Activated CD4-positive, CD25-positive, alpha-beta regulatory T cell (primary cell): ENCODE results near the gene PIM3.

Experiments used
- DNase-seq, 4 experiments: peaks; one replicate each; lab custom pipeline; 2025; lab: John Stamatoyannopoulos, UW

Gene PIM3

DNA sequence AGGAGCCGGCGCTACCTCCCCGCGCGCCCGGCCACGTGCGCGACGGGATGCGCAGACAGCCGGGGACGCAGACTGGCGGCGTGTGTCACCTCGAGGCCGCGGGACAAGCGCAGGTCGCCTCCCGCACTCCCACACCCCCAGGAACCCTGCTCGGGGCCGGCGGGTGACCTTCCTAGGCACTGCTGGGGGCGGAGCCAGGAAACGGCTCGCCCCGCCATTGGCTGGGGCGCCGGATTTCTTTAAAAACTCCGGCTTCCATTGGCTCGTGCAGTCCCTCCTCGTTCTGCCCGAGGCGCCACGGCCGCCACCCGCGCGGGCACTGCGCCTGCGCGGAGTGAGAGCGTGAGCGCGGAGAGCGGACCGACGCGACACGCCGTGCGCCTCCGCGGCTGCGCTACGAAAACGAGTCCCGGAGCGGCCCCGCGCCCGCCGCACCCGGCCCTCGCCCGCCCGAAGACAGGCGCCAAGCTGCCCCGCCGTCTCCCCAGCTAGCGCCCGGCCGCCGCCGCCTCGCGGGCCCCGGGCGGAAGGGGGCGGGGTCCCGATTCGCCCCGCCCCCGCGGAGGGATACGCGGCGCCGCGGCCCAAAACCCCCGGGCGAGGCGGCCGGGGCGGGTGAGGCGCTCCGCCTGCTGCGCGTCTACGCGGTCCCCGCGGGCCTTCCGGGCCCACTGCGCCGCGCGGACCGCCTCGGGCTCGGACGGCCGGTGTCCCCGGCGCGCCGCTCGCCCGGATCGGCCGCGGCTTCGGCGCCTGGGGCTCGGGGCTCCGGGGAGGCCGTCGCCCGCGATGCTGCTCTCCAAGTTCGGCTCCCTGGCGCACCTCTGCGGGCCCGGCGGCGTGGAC lies at the start of gene PIM3:
PIM3 (plus strand) TSS at position 614 of the 846 bp plus-strand sequence; CDS start at position 790, 176 bp downstream.
- DNase-seq: peak; percentile 76 to 89 (median 82)

DNA sequence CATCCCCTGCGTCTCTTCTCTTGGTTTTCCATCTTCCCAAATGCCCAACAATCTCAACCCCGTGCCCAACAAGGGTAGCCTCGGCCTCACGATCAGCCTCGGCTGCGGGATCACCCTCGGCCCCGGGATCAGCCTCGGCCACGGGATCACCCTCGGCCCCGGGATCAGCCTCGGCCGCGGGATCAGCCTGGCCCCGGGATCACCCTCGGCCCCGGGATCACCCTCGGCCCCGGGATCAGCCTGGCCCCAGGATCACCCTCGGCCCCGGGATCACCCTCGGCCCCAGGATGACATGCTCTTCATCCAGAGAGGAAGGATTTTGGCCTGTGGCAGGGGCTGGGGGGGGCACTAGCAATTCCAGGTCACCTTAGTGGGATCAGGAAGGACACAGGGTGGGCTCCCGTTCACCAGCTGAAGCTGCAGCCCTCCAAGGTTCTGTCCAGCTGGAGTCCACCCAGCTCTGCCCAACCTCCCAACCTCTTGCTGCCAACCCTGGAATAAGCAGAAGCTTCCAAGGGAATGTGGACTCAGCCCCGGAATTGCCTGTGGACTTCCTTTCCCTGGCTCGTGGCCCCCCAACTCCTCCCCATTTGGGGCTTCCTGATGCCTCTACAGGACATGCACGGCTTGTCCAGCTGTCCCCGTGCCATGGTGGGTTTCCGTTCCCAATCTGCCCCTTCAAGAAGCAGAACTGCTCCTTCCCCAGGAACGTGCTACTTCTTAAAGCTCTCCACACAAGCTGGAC lies 48.5 kb upstream of the PIM3 start:
- DNase-seq: no peak

DNA sequence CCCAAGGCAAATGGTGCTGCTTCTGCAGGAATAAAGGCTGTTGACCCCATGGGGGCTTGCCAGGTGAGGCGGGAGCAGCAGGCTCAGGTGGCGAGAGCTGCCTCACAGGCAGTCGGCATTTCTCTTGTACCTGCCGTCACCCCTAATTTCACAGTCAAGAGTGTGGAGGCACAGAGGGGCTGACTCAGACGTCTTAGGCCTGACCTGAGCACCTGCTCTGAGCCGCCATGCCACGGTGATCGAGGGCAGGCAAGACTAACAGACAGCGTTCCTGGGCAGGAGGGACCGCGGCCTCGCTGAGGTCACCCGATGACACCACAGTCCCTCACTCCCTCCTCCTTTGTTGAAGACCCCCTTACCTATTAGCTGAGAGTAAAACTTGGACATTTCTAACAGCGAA lies 47.5 kb upstream of the PIM3 start:
- DNase-seq: no peak

DNA sequence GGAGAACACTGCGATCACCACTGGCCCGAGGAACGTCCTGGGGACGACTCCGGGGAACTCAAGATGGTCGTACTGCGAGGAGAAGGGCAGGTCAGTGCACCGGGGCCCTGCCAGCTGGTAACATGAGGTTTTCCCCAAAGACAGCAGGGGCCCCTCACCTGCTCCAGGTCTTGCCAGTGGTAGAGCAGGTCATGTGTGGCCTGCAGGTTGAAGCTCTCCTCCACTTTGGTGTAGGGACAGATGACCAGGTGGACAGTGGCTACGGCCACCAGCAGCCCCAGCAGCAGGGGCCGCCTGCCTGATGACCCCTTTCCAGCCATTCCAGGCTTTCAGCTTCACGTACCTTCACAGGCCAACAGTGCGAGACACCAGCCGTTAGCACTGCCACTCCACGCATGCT lies 47.1 kb upstream of the PIM3 start:
- no peak for DNase-seq

DNA sequence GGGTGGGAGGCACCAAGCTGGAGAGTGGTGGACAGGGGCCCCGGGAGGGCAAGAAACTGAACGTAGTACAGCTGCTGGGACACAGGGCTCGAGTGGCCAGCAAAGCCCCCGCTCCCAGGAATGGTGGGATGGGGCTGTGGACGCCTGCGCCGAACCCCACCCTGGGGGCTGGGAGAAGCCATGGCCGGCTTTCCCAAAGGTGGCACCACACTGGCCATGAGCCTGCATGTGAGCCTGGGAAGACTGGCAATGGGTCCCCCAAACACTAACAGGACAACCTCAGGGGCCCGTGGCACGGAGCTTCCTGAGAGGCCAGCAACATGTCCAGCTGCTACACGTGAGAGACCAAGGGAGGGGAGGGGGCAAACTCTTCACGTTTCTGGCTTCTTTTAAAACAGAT lies 46.3 kb upstream of the PIM3 start:
- DNase-seq: no peak

DNA sequence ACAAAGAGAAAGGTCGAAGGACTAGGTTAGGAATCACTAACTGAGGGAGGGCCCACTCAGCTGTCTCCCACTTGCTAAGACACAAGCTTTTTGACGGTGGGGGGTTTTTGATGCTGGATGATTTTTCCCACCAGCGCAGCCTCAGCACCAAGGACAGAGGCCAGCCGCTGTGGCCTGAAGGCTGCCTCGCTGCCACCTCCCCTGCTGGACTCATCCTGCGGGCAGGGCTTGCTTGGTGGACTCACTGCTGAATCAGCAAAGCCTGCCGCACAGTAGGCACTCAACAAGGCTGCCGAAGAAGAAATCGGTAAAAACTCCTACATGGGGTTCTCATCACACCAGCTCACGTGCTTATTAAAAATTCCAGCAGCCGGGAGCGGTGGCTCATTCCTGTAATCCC lies 45.0 kb upstream of the PIM3 start:
- no peak for DNase-seq

DNA sequence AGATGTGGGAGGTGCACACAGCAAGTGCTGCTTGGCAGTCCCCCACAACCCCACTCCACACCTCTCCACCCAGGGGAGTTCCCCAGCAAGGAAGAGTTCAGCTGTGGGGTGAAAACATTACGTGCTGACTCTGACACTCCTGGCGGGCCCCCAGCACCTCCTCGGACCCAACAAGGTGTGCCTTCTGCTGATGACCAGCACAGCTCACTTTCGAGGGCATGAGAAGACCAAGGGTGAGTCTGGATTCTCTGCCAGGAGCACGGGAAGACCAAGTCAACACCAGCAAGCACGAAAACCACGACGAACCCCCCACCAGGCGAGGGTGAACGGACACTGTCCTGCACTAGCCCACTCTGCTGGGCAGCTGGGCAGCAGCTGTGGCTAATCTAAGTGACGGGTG lies 43.7 kb upstream of the PIM3 start:
- no peak for DNase-seq

DNA sequence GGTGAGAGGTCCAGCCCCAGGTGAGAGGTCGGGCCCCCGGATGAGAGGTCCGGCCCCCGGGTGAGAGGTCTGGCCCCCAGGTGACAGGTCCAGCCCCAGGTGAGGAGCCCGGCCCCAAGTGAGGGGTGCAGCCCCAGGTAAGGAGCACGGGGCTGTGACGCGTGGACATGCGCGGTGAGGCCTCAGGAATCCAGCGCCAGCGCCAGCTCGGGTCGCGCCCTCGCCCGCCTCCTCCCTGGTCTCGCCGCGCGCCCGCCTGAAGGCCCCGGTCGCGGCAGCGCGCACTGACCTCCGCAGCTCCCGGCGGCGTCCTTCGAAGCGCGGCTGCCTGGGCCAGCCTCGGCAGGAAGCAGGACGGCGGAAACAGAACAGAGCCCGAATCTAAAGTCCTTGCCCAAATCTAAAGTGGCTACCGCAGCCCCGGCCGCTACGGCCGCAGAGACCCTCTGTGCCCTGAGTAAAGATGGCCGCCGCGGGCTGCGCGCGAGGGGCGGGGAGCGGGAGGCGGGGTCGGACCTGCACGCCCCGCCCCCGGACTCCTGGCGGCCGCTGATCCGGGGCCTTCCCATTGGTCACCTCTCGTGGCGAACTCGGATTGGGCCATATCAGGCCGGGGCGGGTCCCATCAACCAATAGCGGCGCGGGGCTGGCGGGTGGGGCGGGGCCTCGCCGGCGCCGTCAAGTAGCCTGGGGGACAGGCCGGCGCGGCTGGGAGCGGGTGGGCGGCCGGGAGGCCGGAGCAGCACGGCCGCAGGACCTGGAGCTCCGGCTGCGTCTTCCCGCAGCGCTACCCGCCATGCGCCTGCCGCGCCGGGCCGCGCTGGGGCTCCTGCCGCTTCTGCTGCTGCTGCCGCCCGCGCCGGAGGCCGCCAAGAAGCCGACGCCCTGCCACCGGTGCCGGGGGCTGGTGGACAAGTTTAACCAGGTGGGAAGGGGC lies 42.3 kb upstream of the PIM3 start, which contains the start of the genes ALG12 and CRELD2:
ALG12 (minus strand) TSS at position 465 of the 937 bp plus-strand sequence. CDS start 4,673 bp downstream, outside the sequence.
CRELD2 (plus strand) TSS at position 661 of the 937 bp plus-strand sequence; CDS start at position 797, 136 bp downstream.
- peak; percentile 96 to 97 (median 96) for DNase-seq

DNA sequence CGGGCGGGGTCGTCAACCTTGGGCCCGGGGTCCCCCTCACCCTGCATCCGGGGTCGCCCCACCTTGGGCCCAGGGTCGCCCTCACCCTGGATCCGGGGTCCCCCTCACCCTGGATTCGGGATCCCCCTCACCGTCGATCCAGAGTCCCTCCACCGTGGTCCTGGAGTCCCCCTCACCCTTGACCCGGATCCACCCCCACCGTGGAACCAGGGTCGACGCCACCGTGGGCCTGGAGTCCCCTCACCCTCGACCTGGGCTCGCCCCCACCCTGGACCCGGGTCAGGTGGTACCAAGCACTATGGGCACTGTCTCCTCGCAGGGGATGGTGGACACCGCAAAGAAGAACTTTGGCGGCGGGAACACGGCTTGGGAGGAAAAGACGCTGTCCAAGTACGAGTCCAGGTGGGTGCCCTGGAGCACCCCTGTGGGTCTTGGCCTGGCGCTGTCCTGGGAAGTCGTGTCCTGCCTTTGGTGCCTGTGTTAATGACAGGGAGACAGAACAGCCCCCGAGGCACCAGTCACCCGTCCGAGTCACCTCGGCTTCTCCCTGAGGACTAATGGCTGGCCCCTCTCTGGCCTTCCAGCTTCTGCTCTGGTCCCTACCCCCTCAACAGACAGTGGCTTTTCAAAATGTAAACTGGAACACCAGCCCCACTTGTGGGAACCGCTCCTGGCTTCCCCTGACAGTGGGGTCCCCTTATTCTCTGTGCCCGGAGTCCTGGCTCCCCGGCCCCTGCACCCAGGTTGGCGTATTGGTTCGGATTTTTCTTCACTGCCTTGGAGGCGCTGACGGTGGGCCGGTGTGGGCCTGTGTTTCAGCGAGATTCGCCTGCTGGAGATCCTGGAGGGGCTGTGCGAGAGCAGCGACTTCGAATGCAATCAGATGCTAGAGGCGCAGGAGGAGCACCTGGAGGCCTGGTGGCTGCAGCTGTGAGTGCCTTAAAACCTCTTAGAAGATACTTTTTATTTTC lies 41.4 kb upstream of the PIM3 start:
- no peak for DNase-seq

DNA sequence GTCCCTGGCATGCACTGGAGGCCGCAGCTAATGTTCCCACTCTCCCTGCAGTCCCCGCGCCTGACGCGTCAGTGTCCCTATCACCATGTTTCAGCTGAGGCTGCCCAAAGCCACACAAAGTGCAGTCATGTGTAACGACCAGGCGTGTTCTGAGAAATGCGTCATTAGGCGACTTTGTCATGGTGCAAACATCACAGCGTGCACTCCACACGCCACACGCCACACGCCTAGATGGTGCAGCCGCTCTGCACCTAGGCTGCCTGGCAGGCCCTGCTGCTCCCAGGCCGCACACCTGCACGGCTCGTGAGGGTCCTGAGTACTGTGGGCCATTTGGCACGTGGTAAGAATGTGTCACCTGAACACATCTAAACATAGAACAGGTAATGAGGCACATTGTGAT lies 39.7 kb upstream of the PIM3 start:
- no peak for DNase-seq

DNA sequence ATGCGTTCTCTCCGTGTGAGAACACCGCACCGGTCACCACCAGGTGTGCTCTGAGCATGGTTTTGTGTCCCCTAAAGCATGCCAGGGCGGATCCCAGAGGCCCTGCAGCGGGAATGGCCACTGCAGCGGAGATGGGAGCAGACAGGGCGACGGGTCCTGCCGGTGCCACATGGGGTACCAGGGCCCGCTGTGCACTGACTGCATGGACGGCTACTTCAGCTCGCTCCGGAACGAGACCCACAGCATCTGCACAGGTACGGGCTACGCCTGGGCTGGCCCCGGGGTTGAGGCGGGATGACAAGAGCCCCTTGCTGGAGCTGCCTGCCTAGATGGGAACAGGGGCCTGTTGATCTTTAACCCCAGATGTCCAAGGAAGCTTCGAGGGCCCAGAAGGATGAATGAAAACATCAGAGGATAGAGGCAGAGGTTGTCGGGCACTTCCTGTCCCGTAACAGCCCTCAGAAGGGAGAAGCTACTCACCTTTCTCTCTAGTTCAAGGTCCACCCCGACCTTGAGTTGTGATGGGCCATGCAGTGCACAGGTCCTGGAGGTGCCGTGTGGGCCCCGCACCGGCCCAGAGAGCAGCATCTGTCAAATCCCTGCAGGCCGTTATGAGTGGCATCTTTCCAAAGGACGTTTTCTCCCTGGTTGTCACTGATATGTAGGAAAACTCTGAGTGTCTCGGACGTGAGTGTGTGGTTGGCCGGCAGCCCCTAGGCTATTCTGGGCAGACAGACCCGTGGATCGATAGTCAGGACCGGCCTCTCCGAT lies 38.9 kb upstream of the PIM3 start:
- DNase-seq: no peak

DNA sequence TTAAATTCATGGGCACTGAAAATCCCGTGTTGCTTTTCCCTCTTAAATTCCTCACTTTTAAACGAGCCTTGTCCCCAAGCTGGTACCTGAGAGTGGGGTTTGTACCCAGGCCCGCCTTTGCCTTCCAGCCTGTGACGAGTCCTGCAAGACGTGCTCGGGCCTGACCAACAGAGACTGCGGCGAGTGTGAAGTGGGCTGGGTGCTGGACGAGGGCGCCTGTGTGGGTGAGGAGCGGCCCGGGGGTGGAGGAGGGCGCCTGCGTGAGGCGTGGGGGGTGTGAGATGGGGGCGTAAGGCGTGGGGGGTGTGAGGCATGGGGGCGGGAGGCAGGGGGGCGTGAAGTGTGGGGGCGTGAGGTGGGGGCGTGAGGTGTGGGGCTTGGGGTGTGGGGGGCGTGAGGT lies 38.1 kb upstream of the PIM3 start:
- no peak for DNase-seq

DNA sequence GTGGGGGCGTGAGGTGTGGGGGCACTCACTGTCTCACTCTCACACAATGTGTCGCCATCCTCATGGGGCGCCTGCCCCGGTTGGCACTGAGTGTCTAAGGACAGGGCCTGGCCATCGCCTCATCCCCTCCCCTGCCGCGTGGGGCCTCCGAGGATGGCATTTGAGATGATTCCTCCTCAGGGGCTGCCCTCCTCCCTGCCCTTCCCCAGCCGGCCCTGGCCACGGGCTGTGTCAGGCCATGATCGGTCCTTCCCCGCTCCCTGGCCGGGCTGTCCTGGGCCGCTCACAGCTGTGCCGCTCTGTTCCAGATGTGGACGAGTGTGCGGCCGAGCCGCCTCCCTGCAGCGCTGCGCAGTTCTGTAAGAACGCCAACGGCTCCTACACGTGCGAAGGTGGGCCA lies 37.6 kb upstream of the PIM3 start:
- DNase-seq: no peak

DNA sequence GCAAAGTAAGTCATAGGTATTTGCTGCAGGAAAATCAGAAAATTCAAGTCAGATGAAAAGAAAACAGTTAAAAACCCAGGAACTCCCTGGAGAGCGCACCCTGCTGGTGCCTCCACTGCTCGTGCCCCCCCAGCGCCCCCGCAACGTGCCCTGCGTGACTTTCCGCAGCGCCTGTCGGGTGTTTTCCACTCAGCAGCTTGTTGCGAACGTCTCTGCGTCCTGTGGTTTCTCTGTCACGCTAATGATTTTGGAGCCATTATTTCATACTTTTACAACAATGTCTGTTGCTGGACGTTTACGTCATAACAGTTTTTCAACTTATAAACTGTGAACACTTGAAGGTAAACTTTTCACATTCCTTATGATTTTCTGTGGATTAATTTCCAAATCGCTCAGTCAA lies 37.1 kb upstream of the PIM3 start:
- no peak for DNase-seq

DNA sequence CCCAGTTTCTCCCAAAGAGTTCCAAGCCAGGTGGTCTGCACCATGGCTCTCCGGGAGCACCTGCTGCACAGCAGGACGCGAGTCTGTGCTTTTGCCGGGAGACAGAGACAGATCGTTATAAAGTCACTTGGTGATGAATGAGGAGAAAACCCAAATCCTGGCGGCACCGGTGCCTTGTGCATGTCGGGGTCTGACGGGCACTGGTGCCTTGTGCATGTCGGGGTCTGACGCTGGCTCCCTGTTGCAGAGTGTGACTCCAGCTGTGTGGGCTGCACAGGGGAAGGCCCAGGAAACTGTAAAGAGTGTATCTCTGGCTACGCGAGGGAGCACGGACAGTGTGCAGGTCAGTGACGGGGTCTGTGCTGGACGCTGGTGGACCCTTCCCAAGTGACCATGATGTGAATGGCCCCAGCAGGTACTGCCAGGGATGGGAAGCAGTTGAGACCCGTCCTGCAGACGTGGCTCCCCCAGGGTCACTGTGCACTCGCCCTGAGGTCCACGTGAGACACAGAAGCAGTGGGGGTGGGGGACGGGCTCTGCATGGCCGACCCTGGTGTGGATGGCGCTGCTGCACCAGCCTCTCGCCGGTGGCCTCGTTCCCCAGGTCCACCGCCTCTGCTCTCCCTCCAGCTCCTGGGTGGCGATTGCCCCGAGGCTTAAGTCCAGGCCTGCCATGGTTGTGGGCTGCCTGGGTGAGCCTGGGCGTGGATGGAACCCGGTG lies 36.3 kb upstream of the PIM3 start:
- DNase-seq: no peak

DNA sequence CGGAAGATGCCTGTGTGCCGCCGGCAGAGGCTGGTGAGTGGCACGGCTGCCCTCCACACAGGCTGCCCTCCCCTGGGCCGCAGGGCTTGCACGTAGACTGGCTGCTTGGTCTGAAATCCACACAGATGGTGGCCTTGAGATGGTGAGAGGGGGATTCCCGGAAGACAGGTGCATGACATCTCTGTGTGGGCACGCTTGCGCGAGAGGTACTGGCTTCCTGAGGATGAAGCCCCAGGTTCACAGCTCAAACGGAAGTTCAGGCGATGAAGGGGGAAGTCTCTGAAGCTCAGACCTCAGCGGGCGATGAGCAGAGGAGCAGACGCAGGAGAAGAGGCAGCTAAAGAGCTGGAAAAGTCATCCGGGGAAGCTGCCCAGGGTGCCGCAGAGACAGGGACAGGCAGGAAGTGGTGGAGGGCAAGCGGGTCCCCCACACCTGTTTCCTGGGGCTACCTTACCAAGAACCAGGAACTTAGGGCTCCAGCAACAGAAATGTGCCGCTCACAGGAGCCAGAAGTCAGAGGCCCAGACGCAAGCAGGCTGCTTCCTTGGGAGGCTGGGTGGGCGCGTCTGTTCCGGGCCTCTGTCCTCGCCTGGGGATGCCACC lies 34.9 kb upstream of the PIM3 start:
- peak in 3 of 4 experiments; percentile 41 to 52 (median 49) for DNase-seq

DNA sequence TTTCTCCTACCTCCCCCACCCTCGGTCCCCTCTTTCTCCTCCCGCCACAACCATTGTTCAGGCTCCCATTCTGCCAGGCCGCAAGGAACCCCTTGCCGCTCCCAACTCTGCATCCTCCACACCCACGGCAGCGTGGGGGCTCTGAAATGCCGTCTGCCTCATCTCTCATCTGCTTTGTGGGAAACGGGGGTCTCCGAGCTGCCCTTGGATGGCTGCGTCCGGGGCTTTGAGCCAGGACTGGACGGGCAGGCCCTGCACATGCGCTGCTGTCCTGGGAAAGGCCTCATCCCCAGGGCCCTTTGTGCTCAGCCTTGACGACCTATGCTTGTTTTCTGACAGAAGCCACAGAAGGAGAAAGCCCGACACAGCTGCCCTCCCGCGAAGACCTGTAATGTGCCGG lies 33.7 kb upstream of the PIM3 start:
- DNase-seq: no peak

DNA sequence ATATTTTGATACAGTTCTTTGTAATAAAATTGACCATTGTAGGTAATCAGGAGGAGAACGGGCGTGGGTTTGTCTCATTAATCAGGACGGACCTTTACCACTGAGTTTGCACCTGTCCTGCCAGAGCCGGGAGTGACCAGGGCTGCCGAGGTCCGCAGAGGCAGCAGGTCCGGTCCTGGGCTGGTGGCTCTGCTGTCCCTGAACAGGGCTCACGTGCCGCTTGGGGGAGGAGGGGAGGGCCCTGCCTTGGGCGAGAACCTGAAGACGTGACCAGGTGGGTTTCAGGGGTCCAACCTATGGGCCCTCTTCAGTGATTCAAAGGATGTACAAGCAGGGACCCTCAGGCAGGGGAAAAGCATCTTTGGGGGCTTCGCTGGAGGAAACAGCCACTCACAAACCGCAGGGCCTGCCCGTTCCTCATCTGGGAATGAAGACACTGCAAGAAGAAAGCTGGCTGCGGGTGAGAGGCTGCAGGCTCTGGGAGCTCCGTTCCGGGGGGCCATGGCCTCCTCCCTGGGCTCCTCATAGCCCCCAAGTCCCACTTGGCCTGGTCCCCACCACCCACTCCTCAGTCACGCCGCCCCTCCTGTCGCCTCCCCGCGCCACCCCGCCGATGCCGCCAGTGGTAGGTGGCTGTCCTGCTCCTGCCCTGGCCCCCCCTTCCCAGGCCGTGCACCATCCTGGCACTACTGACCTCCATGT lies 32.9 kb upstream of the PIM3 start:
- no peak for DNase-seq
